Heart left ventricle (tissue), 13 donors: ENCODE data around the gene GRIFIN.

ENCODE experiments used
- CTCF ChIP-seq, 12 donors: fragments of 200-600 bp; sonication (generic) in 4 of 12; IDR thresholded peaks; one replicate each; pipeline versions ENCODE4 v1.5.0 to v1.8.0; 2018 to 2022; ENCODE audit warnings: antibody characterized with exemption in 12 of 12, mild to moderate bottlenecking in 5 of 12
- POLR2A ChIP-seq, 2 donors: fragments of 450-650 bp; IDR thresholded peaks; one replicate each; pipeline ENCODE4 v1.6.1; 2017; ENCODE audit warnings: antibody characterized with exemption in 2 of 2, mild to moderate bottlenecking in 2 of 2, moderate library complexity in 2 of 2
- donor health status: ischemic (EF 13 %, LVEDD 7.1; RV severe dilation, severe dysfunction).
- donor health status: DM: no; HTN: yes; CAD: no.
- donor health status: DM: no; HTN: no; CAD: no.
- donor health status: ischemic (EF 25% LVEDD 6.9; RV normal size, moderate dysfunction).
- donor health status: ischemic (EF 25% LVEDD 5.7; RV mildly dilated, moderate dysfunction).
- donor health status: ischemic (EF 35%, LVEDD 5.7; RV mildly dilated, moderate dysfunction).
- donor health status: nonischemic (EF 11% LVEDD 7.7; RV severe dilation, severe dysfunction).
- donor health status: DM: yes; HTN: yes; CAD: no.
- donor health status: PGD.
- donor health status: ischemic (EF 29% LVEDD 5.4; RV normal size, mild dysfunction).
- donor health status: nonischemic (EF 23%, LVEDD 6.1; RV moderate dilation, normal function).

GRCh38 chr7:2487586-2488271 lies 11.5 kb upstream of the GRIFIN start:
- no peak for TF ChIP-seq POLR2A (IDR thresholded peaks at IDR 0.05)
- TF ChIP-seq CTCF (IDR thresholded peaks at IDR 0.05), result no peak
